ENCODE results near the gene ASIC2. TPM values are rescaled to one million over a fixed set of nuclear protein-coding genes. Genes with fewer than 3 reads are reported as not detected.

ASIC2 gene
- total RNA-seq, 1 experiment from 2014 or later: 0.09 TPM

DNA sequence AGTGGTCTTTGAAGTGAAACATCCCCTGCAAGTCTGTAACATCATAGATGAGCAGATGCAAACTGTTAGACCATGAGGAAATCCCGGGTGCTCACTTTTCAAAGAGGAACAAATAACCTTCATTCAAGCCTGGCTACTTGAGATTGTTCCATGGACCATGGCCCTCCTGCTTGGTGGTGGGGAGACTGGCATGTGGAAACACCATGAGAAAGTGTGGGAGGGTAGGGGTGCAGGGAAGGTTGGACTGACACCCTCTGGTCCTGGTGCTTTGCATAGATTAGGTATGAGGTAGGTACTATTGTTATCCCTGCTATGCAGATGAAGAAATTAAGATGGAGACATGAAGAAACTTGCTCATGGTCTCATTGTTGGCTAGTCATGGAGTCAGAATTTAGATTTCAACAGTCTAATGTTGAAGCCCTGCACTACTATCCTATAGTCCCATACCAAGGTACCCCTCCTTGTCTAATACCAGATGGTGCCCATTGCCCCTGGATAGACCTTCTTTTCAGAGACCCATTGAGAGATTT, 242.4 kb downstream of the ASIC2 start:
- no peaks in the 10 kb centered on the region for H3K79me2 ChIP-seq (ENCODE audit: low read depth)
- H3K9me2 ChIP-seq (ENCODE audit: insufficient read depth): no peaks in the 10 kb centered on the region
- no peak for TF ChIP-seq CTCF (conservative IDR thresholded peaks at IDR 0.05)
- no peak for TF ChIP-seq EZH2 (IDR thresholded peaks at IDR 0.05; ENCODE audit: low read depth)
- H3K4me1 ChIP-seq (replicated peaks; ENCODE audit: insufficient read depth): no peaks in the 10 kb centered on the region
- H3K9me3 ChIP-seq (ENCODE audit: insufficient read depth, low read depth): no peaks in the 10 kb centered on the region
- no TSS peak for BruUV-seq (replicated peaks)
- H3F3A ChIP-seq (ENCODE audit: insufficient read depth, low read depth): no peaks in the 10 kb centered on the region
- no peak for DNase-seq
- CTCF ChIA-PET: no interaction called here
- POLR2A ChIA-PET (ENCODE audit: unreplicated experiment): no interaction called here
- no peak overlapping the region for H3K4me3 ChIP-seq
- H3K27ac ChIP-seq: no peak overlapping the region
- no peaks in the 10 kb centered on the region for H4K20me1 ChIP-seq (ENCODE audit: insufficient read depth)
- H3K4me2 ChIP-seq: no peak overlapping the region
- H3K36me3 ChIP-seq (ENCODE audit: low read depth): no peaks in the 10 kb centered on the region
- intact Hi-C loops (cut with micrococcal nuclease; ENCODE audit: unreplicated experiment): loop anchor here (10.0 kb wide), 1 partner anchor 244 kb away; the partner anchor contains the start of gene ASIC2
- peaks cover 49% of the 10 kb centered on the region for H3K27me3 ChIP-seq (ENCODE audit: insufficient read depth, low read depth)
- no peak overlapping the region for H2AFZ ChIP-seq

DNA sequence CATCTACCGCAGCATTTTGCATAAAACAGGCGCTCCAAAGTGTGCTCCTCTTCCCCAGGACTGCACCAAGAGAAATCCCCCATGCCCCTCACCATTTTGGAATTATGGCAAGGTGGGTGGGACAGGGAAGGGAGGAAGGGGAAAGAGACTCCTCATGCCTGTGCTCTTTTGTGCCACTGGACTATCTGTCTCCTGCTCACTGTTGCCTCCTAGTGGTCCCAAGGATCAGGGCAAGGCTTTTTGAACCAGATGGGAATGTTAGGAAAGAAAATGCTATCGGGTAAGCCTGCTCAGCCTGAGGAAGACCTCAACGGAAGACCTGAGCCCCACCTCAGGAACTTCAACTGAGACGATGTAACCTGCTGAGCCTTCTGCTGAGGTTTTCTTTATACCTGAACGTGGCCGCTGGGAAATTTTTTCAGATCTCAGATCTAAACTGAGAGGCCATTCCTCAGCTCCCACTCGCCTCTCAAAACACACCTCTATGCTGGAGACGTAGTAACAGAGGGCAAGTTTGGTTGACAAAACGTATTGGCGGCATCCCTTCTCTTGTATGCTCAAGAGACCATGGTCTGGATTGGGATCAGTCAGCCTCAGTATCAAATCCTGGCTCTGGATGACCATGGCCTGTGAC, 243.2 kb downstream of the ASIC2 start:
- TF ChIP-seq EZH2 (IDR thresholded peaks at IDR 0.05; ENCODE audit: low read depth) (no peak), CTCF (conservative IDR thresholded peaks at IDR 0.05) (peak; percentile 88)
- ChIA-PET POLR2A (ENCODE audit: unreplicated experiment) (no interaction called here), CTCF (interaction anchor here (0.6 kb wide), 1 partner anchor 739 kb away, joined by 6 read pairs; no protein-coding TSS in a partner anchor)
- H3K4me2 ChIP-seq: no peak overlapping the region
- no peak overlapping the region for H2AFZ ChIP-seq
- H3K4me3 ChIP-seq: no peak overlapping the region
- H3K27ac ChIP-seq: no peak overlapping the region
- no peaks in the 10 kb centered on the region for H3K9me3 ChIP-seq (ENCODE audit: insufficient read depth, low read depth)
- peaks cover 48% of the 10 kb centered on the region for H3K27me3 ChIP-seq (ENCODE audit: insufficient read depth, low read depth)
- DNase-seq: peak in 1 of 2 experiments; percentile 29
- H3K9me2 ChIP-seq (ENCODE audit: insufficient read depth): no peaks in the 10 kb centered on the region
- H3F3A ChIP-seq (ENCODE audit: insufficient read depth, low read depth): no peaks in the 10 kb centered on the region
- H4K20me1 ChIP-seq (ENCODE audit: insufficient read depth): no peaks in the 10 kb centered on the region
- H3K36me3 ChIP-seq (ENCODE audit: low read depth): no peaks in the 10 kb centered on the region
- intact Hi-C loops (cut with micrococcal nuclease; ENCODE audit: unreplicated experiment): loop anchor here (10.0 kb wide), 1 partner anchor 245 kb away; the partner anchor contains the start of gene ASIC2
- no TSS peak for BruUV-seq (replicated peaks)
- H3K4me1 ChIP-seq (replicated peaks; ENCODE audit: insufficient read depth): no peaks in the 10 kb centered on the region
- H3K79me2 ChIP-seq (ENCODE audit: low read depth): no peaks in the 10 kb centered on the region

- no peaks in the 10 kb centered on the region for H3K9me2 ChIP-seq (ENCODE audit: insufficient read depth)
- no peaks in the 10 kb centered on the region for H3K79me2 ChIP-seq (ENCODE audit: low read depth)
- H4K20me1 ChIP-seq (ENCODE audit: insufficient read depth): no peaks in the 10 kb centered on the region
- TF ChIP-seq EZH2 (IDR thresholded peaks at IDR 0.05; ENCODE audit: low read depth): no peak
- no peak for TF ChIP-seq CTCF (conservative IDR thresholded peaks at IDR 0.05)
- no TSS peak for BruUV-seq (replicated peaks)
- H3K4me3 ChIP-seq: no peak overlapping the region
- no peaks in the 10 kb centered on the region for H3K4me1 ChIP-seq (replicated peaks; ENCODE audit: insufficient read depth)
- H3K27me3 ChIP-seq (ENCODE audit: insufficient read depth, low read depth): peaks cover 21% of the 10 kb centered on the region
- ChIA-PET POLR2A (ENCODE audit: unreplicated experiment) (no interaction called here), CTCF (no interaction called here)
- H3K9me3 ChIP-seq (ENCODE audit: insufficient read depth, low read depth): no peaks in the 10 kb centered on the region
- no peak overlapping the region for H2AFZ ChIP-seq
- no peaks in the 10 kb centered on the region for H3K36me3 ChIP-seq (ENCODE audit: low read depth)
- H3F3A ChIP-seq (ENCODE audit: insufficient read depth, low read depth): no peaks in the 10 kb centered on the region
- DNase-seq: no peak
- no peak overlapping the region for H3K4me2 ChIP-seq
- H3K27ac ChIP-seq: no peak overlapping the region
- intact Hi-C loops (cut with micrococcal nuclease; ENCODE audit: unreplicated experiment): no loop called here
Measured at GRCh38 chr17:33046361-33047255, 246.5 kb downstream of the ASIC2 start.
